Right atrium auricular region (tissue), 2 donors: ENCODE data around the gene TSPOAP1. TPM values are rescaled to one million over a fixed set of nuclear protein-coding genes. Genes with fewer than 3 reads are reported as not detected.

Experiments
- DNase-seq: peaks from one replicate; pipeline ENCODE4 v3.0.0-alpha.2; 2019; ENCODE audit warnings: low spot score
- H3K27ac ChIP-seq, 2 donors: fragments of 200-600 bp; sonication (generic); 1 replicate in 1 of 2; 2 replicates in 1 of 2; pipeline ENCODE4 v1.5.1; 2016 to 2019
- H3K27me3 ChIP-seq, 2 donors: fragments of 200-600 bp; sonication (generic); one replicate each; pipeline versions ENCODE4 v1.5.1 to v1.6.0; 2017 to 2019
- H3K36me3 ChIP-seq: fragments of 200-600 bp; sonication (generic); one replicate; pipeline ENCODE4 v1.5.1; 2016
- H3K4me1 ChIP-seq, 2 donors: fragments of 200-600 bp; sonication (generic); one replicate each; pipeline versions ENCODE4 v1.5.1 to v1.6.0; 2017 to 2019
- H3K4me3 ChIP-seq, 2 donors: fragments of 200-600 bp; sonication (generic); 1 replicate in 1 of 2; 2 replicates in 1 of 2; pipeline ENCODE4 v1.5.1; 2017 to 2019; ENCODE audit warnings: mild to moderate bottlenecking in 1 of 2, moderate library complexity in 1 of 2
- H3K9me3 ChIP-seq, 2 donors: fragments of 200-600 bp; sonication (generic); one replicate each; pipeline ENCODE4 v1.5.1; 2019
- total RNA-seq, 2 donors: library from RNA; depleted of rRNA; stranded (reverse); fragments of >200 nt; gene quantifications; one replicate each; pipeline ENCODE4 v1.1.0, GENCODE V29; 2016
- TF ChIP-seq, protein P1 (sequence below), 2 donors: fragments of 200-600 bp; sonication (generic); IDR thresholded peaks; one replicate each; pipeline ENCODE4 v1.5.1; 2019; ENCODE audit warnings: antibody characterized with exemption in 2 of 2

TSPOAP1 gene
- total RNA-seq, 2 donors from 2014 or later, result 6.1 to 8.5 TPM

DNA sequence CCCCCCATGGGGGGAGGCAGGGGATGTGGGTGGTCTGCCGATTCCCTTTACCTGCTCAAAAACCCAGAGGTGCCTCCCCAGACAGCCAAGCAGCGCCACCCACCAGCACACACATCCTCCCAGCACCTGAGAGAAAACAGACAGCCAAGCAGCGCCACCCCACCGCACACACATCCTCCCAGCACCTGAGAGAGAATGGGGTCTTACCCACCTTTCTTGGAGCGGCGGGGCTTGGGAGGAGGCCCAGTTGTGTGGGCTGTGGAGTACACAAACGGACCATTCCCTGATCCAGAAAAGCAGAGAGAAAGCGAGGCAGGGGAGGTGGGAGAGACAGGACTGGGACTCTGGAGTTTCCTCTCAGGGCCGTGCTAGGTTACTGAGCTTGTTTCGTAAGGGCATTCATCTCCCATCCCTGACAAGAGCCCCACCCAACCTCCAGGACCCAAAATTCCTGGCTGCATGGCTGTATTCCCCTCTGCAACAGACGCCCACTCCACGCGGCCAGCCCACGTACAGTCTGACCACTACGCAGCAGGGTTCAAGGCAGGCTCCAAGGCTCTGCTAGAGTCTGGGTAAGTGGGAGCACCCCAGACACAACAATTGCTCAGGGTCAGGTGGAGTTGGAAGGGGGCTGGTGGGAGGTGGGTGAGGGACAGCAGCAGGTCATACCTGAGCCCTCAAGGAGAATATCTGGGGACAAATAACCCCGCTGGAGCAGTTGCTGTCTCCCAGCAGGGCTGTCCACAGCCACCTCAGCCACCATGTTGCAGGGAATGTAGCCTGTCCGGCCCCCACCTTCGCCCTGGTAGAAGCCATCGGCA, 22.3 kb downstream of the TSPOAP1 start:
- Histone ChIP-seq H3K4me1 (no peaks in the 10 kb centered on the region), H3K27me3 (no peaks in the 10 kb centered on the region), H3K36me3 (no peaks in the 10 kb centered on the region), H3K9me3 (no peaks in the 10 kb centered on the region), H3K27ac (no peak overlapping the region), H3K4me3 (no peak overlapping the region)
- DNase-seq, result no peak
- TF ChIP-seq, protein P1, sequence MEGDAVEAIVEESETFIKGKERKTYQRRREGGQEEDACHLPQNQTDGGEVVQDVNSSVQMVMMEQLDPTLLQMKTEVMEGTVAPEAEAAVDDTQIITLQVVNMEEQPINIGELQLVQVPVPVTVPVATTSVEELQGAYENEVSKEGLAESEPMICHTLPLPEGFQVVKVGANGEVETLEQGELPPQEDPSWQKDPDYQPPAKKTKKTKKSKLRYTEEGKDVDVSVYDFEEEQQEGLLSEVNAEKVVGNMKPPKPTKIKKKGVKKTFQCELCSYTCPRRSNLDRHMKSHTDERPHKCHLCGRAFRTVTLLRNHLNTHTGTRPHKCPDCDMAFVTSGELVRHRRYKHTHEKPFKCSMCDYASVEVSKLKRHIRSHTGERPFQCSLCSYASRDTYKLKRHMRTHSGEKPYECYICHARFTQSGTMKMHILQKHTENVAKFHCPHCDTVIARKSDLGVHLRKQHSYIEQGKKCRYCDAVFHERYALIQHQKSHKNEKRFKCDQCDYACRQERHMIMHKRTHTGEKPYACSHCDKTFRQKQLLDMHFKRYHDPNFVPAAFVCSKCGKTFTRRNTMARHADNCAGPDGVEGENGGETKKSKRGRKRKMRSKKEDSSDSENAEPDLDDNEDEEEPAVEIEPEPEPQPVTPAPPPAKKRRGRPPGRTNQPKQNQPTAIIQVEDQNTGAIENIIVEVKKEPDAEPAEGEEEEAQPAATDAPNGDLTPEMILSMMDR (IDR thresholded peaks at IDR 0.05), result no peak

DNA sequence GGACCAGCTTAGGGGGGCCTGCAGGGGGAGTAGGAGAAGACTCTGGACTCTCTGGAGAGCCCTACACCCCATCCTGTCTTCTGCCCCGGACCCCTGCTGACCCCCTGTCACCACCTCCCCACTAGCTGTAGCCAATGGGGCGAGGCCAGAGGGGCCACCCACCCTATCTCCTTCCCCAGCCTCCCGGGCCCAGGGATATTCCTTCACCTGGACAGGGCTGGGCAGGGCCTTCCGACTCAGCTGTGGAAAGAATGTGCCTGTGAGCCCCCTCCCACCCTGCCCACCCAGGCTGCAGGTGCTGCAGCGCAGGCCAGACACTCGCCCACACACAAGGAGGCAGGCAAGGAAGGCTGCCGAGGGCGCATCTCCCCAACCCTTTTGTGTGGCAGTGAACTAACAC, 23.0 kb downstream of the TSPOAP1 start:
- no peaks in the 10 kb centered on the region for H3K9me3 ChIP-seq
- TF ChIP-seq, protein P1 (IDR thresholded peaks at IDR 0.05), result no peak
- no peak overlapping the region for H3K4me3 ChIP-seq
- H3K4me1 ChIP-seq, result no peaks in the 10 kb centered on the region
- no peaks in the 10 kb centered on the region for H3K27me3 ChIP-seq
- no peak for DNase-seq
- H3K36me3 ChIP-seq, result no peaks in the 10 kb centered on the region
- H3K27ac ChIP-seq, result no peak overlapping the region

DNA sequence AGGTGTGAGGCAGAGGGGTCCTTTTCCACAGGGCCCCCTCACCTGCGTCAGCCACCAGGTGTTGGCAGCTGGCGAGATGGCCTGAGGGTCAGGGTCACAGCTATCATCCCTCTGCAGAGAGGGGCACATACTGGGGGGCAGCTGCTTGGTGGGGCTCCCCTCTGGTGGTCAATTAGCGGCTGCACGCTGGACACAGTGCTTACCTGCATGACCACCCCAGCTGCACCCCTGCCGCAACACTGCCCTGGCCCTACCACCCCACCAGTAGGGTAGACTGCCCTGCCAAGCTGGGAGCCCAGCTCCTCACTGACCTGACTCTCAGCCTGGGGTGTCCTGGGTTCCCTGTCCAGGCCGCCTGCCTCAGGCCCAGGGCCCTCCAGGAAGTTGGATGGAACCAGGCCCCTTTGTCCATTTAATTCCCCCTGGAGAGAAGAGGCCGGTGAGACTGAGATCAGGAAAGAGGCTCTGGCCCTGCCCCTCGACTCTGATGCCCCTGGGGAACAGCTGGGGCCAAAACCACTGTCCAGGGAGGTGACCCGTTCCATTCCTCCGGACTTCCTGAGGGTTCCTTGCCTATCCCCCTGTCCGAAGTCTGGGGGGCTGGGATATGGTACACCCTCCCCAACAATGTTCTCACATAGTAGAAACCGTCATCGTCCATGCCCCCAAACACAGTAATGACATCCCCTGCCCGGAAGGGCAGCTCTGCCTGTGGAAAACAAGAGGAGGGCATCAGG, 23.7 kb downstream of the TSPOAP1 start:
- Histone ChIP-seq H3K27ac (no peak overlapping the region), H3K4me3 (no peak overlapping the region), H3K27me3 (no peaks in the 10 kb centered on the region), H3K4me1 (no peaks in the 10 kb centered on the region), H3K9me3 (no peaks in the 10 kb centered on the region), H3K36me3 (no peaks in the 10 kb centered on the region)
- no peak for DNase-seq
- TF ChIP-seq, protein P1 (IDR thresholded peaks at IDR 0.05), result no peak

DNA sequence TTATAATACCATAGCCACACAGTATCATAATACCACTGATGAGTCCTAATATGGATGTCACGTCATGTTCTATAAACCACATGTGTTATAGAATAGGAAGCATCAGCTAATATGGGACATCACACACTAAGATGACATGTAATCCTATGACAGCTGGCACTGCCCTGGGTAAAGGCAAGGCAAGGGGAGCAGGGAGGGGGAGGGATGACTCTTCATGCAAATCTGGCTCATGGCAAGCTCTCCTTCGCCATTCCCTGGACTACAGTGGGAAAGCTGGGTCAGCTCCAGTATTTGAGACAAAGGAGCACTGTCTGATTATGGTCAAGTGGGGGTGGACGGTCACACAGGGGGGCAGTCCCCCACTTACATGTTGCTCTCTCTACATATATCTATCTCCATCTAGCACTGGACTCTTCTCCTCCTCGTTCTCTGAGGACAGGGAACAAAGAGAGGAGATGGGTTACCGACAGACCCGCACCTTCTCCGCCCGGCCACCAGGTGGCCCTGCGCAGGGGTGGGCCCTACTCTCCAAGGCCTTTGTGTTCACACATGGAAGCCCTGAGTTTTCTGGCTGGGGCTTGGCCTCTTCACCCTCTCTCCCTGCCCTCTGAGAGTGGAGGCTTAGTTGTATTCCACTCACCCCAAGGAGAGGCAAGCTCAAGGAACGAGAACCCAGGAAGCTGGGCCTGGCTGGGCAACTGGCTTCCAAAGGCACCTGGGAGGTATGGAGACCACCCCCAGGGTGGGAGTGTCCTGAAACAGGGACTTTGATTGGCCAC, 24.4 kb downstream of the TSPOAP1 start:
- Histone ChIP-seq H3K27ac (no peak overlapping the region), H3K4me1 (no peaks in the 10 kb centered on the region), H3K9me3 (no peaks in the 10 kb centered on the region), H3K27me3 (no peaks in the 10 kb centered on the region), H3K36me3 (no peaks in the 10 kb centered on the region), H3K4me3 (no peak overlapping the region)
- TF ChIP-seq, protein P1 (IDR thresholded peaks at IDR 0.05), result peak in 1 of 2 donors; percentile 67
- DNase-seq, result no peak

DNA sequence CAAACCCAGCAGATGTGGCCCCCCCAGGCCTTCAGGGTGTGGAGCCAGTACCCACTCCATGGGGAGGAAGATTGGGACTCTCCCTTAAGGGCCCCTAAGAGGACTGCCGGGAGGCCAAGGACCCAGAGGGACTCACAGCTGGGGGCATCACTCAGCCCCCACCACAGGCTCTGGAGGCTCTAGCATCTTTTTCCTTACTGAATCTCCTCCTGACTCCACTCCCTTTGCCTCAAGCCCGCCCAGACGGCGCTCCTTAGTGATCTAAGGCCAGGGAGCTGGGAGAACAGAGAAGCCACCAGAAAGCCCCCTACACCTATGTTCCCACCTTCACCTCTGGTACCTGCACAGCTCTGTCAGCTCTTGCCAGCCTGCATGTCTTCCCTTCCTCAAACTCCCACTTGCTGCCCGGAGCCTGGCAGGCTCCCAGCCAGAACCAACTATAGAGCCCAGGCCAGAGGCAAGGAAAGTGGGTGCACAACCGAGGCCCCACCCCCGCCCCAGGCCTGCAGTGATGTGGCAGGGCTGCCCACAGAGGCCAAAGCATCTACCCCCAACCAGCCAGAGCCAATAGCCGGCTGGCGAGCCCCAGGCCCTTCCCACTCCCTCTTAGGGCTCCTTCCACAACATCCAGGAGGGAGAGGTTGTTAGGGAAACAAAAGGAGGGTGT, 25.5 kb downstream of the TSPOAP1 start:
- no peak for DNase-seq
- H3K36me3 ChIP-seq, result no peaks in the 10 kb centered on the region
- H3K27me3 ChIP-seq, result no peaks in the 10 kb centered on the region
- H3K4me3 ChIP-seq, result no peak overlapping the region
- peaks cover 0 to 4% of the 10 kb centered on the region in 2 donors for H3K9me3 ChIP-seq
- TF ChIP-seq, protein P1 (IDR thresholded peaks at IDR 0.05), result no peak
- H3K4me1 ChIP-seq, result no peaks in the 10 kb centered on the region
- no peak overlapping the region for H3K27ac ChIP-seq
